ENCODE measurements around the gene NHSL2. TPM values are rescaled to one million over a fixed set of nuclear protein-coding genes. Genes with fewer than 3 reads are reported as not detected.

The NHSL2 gene
- polyA plus RNA-seq, 1 of the 3 experiments (the other 2 are of a cell fraction): 0.61 TPM

GRCh38 chrX:72114306-72114705 is 203.7 kb downstream of the NHSL2 start:
- Histone ChIP-seq H4K20me1 (ENCODE audit: insufficient read depth) (no peaks in the 10 kb centered on the region), H3K79me2 (ENCODE audit: insufficient read depth) (no peaks in the 10 kb centered on the region), H2AFZ (ENCODE audit: low read depth) (no peak overlapping the region), H3K9me2 (no peaks in the 10 kb centered on the region), H3K36me3 (replicated peaks in 1 of 2; ENCODE audit: control insufficient read depth in 1 of 2, insufficient read depth in 2 of 2, low read length in 1 of 2) (no peaks in the 10 kb centered on the region), H3K4me1 (ENCODE audit: control insufficient read depth in 1 of 2, insufficient read depth in 2 of 2, low read depth in 1 of 2, low read length in 1 of 2) (peaks cover 0 to 35% of the 10 kb centered on the region in 2 experiments; a peak in 2 of 4 replicates), H3K27ac (ENCODE audit: low read depth in 2 of 2, low read length in 1 of 2) (peak overlapping the region in 1 of 2 experiments; percentile 88; a peak in 2 of 4 replicates), H3K27me3 (ENCODE audit: insufficient read depth) (no peaks in the 10 kb centered on the region; the same call in 1 of the 2 replicates), H3K9me3 (no peaks in the 10 kb centered on the region), H3K4me3 (ENCODE audit: low read depth in 2 of 2, low read length in 1 of 2) (no peak overlapping the region), H3F3A (replicated peaks; ENCODE audit: insufficient read depth) (no peaks in the 10 kb centered on the region), H3K4me2 (no peak overlapping the region), H3K9ac (no peak overlapping the region)
- TF ChIP-seq NFIC (IDR thresholded peaks at IDR 0.05; ENCODE audit: borderline replicate concordance) (no peak), RFX5 (IDR thresholded peaks at IDR 0.05; ENCODE audit: low read length) (no peak), MAX (IDR thresholded peaks at IDR 0.05; ENCODE audit: low read depth) (no peak), CHD2 (IDR thresholded peaks at IDR 0.05; ENCODE audit: low read length, partially characterized antibody) (no peak)
- no peak for DNase-seq
- POLR2A ChIA-PET: interaction anchor here (1.1 to 2.2 kb wide), 3 partner anchors 12 to 32 kb away, joined by 3 to 6 read pairs (median 6); no protein-coding TSS in a partner anchor
- CTCF ChIA-PET: interaction anchor here (1.0 to 4.3 kb wide), 7 partner anchors 8 to 115 kb away, joined by 3 to 31 read pairs (median 5); no protein-coding TSS in a partner anchor
- 70% methylated on average over 6 of the region's 6 CpGs for WGBS (ENCODE audit: low lambda C conversion rate)

- 68% methylated on average over 4 of the region's 4 CpGs for WGBS (ENCODE audit: low lambda C conversion rate)
- H3K27ac ChIP-seq (ENCODE audit: low read depth in 2 of 2, low read length in 1 of 2): peak overlapping the region in 1 of 2 experiments; percentile 88; a peak in 2 of 4 replicates
Measured at GRCh38 chrX:72114807-72115206, 204.2 kb downstream of the NHSL2 start.

More at GRCh38 chrX:72114807-72115206, 204.2 kb downstream of the NHSL2 start:
- Histone ChIP-seq H3K4me1 (ENCODE audit: control insufficient read depth in 1 of 2, insufficient read depth in 2 of 2, low read depth in 1 of 2, low read length in 1 of 2) (peaks cover 0 to 35% of the 10 kb centered on the region in 2 experiments; a peak in 2 of 4 replicates), H3K4me3 (ENCODE audit: low read depth in 2 of 2, low read length in 1 of 2) (no peak overlapping the region), H3K27me3 (ENCODE audit: insufficient read depth) (no peaks in the 10 kb centered on the region; the same call in 1 of the 2 replicates), H3F3A (replicated peaks; ENCODE audit: insufficient read depth) (no peaks in the 10 kb centered on the region), H3K36me3 (replicated peaks in 1 of 2; ENCODE audit: control insufficient read depth in 1 of 2, insufficient read depth in 2 of 2, low read length in 1 of 2) (no peaks in the 10 kb centered on the region), H3K9ac (no peak overlapping the region), H3K9me2 (no peaks in the 10 kb centered on the region), H3K79me2 (ENCODE audit: insufficient read depth) (no peaks in the 10 kb centered on the region), H3K9me3 (no peaks in the 10 kb centered on the region), H2AFZ (ENCODE audit: low read depth) (no peak overlapping the region), H4K20me1 (ENCODE audit: insufficient read depth) (no peaks in the 10 kb centered on the region), H3K4me2 (no peak overlapping the region)
- ChIA-PET POLR2A (interaction anchor here (0.8 to 2.2 kb wide), 4 partner anchors 12 to 33 kb away, joined by 3 to 6 read pairs (median 4); no protein-coding TSS in a partner anchor), CTCF (interaction anchor here (0.9 to 4.3 kb wide), 9 partner anchors 8 to 115 kb away, joined by 3 to 31 read pairs (median 4); no protein-coding TSS in a partner anchor)
- TF ChIP-seq RXRA (IDR thresholded peaks at IDR 0.05; ENCODE audit: borderline replicate concordance, low read depth) (no peak), REST (IDR thresholded peaks at IDR 0.05; ENCODE audit: low read depth, low read length) (no peak), PBX3 (IDR thresholded peaks at IDR 0.05) (no peak), RFX5 (IDR thresholded peaks at IDR 0.05; ENCODE audit: low read length) (no peak)
- no peak for DNase-seq
